ENCODE results near the gene TRUB1.

Gene TRUB1

GRCh38 chr10:114914560-114914959, 23.4 kb upstream of the TRUB1 start:
- no peak for TF ChIP-seq CTCF (IDR thresholded peaks at IDR 0.05; ENCODE audit: insufficient read depth, low read depth, low read length, missing control alignments)
- no peak overlapping the region for H3K4me3 ChIP-seq (ENCODE audit: low read length)
- DNase-seq (ENCODE audit: low read depth): no peak

DNA sequence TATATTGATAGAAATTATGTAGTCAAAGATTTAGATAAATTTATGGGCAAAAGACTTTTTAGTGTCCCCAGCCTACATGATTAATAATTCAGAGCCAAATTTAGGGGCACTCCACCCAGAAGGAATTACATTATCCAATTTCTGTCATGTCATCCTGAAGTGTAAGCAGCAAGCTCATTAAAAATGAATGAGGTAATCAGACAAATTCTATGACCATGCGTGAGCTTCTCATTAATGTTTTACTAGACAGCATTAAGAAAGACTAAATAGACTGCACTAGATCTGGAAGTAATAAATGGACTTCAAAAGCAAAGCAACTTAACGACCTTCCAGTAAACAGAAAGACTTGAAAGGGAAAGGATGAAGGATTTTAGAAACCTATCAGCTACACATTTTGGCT, 22.7 kb upstream of the TRUB1 start:
- TF ChIP-seq CTCF (IDR thresholded peaks at IDR 0.05; ENCODE audit: insufficient read depth, low read depth, low read length, missing control alignments): no peak
- H3K4me3 ChIP-seq (ENCODE audit: low read length): no peak overlapping the region
- DNase-seq (ENCODE audit: low read depth): no peak

DNA sequence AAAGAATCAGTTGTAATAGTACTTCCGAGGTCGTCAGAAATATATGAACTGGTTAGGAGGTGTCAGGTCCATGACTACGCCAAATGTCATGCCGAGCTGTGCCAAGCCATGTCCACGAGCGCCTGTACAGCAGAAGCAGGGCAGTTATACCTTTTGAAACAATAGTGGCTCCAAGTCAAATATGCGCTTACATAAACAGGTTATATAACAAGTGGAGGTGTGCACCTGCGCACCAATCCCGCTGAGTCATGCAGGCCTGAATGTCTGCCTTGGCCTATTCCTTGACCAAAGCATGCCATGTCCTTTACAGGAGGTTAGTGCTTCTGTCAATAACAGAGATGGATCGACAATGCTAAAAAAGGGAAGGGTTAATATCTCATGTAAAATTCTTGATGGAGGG, 21.3 kb upstream of the TRUB1 start:
- TF ChIP-seq CTCF (IDR thresholded peaks at IDR 0.05; ENCODE audit: insufficient read depth, low read depth, low read length, missing control alignments): no peak
- no peak overlapping the region for H3K4me3 ChIP-seq (ENCODE audit: low read length)
- peak; percentile 37 for DNase-seq (ENCODE audit: low read depth)

DNA sequence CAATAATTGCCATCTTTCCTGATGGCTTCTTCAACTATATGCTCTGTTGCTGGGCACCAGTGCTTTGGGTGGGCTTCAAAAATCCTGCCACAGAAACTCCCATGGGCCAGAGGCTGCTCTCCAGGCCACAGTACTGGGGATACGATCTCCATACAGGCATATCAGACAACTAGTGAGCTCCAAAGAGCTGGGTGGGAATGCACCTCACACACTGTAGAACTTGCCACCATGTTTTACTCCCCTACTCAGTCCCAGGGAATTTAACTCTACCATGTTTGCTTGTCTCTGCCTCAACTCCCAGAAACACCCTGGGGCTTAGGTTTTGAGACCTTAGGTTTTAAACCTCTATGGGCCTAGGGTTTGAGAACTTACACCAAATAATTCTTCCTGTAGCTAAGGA, 20.5 kb upstream of the TRUB1 start:
- TF ChIP-seq CTCF (IDR thresholded peaks at IDR 0.05; ENCODE audit: insufficient read depth, low read depth, low read length, missing control alignments): no peak

GRCh38 chr10:114917927-114918672, 19.9 kb upstream of the TRUB1 start:
- DNase-seq (ENCODE audit: low read depth): peak; percentile 86
- no peak for TF ChIP-seq CTCF (IDR thresholded peaks at IDR 0.05; ENCODE audit: insufficient read depth, low read depth, low read length, missing control alignments)
- H3K4me3 ChIP-seq (ENCODE audit: low read length): no peak overlapping the region

More for the DNA sequence above, 20.5 kb upstream of the TRUB1 start:
- no peak overlapping the region for H3K4me3 ChIP-seq (ENCODE audit: low read length)
- no peak for DNase-seq (ENCODE audit: low read depth)

DNA sequence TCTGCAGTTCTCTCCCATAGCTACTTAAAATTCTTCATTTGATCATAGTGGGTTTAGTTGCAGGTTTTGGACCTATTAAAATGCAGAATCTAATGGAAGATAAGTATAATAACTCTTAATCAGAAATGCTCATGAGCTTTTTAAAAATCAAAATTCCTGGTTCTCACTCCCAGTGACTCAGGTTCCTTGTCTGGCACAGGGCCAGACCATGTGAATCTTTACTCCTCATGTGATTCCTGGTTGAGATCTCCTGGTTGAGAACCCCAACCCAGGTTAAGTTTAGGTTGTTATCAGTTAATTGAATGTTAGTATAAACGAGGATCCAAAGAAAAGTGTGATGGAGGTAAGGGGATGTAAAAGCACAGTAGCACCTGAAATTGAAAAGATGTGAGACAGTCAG, 17.5 kb upstream of the TRUB1 start:
- peak; percentile 62 for DNase-seq (ENCODE audit: low read depth)
- no peak for TF ChIP-seq CTCF (IDR thresholded peaks at IDR 0.05; ENCODE audit: insufficient read depth, low read depth, low read length, missing control alignments)

GRCh38 chr10:114922003-114922402, 16.0 kb upstream of the TRUB1 start:
- TF ChIP-seq CTCF (IDR thresholded peaks at IDR 0.05; ENCODE audit: insufficient read depth, low read depth, low read length, missing control alignments): no peak
- no peak overlapping the region for H3K4me3 ChIP-seq (ENCODE audit: low read length)
- no peak for DNase-seq (ENCODE audit: low read depth)

More for the DNA sequence above, 17.5 kb upstream of the TRUB1 start:
- no peak overlapping the region for H3K4me3 ChIP-seq (ENCODE audit: low read length)

Data from epithelial cell of esophagus (primary cell).